ENCODE data around the gene ZNF44. TPM values are rescaled to one million over a fixed set of nuclear protein-coding genes. Genes with fewer than 3 reads are reported as not detected.

Gene ZNF44
- total and polyA plus RNA-seq, 2 experiments from 2014 or later = 5.5 to 6.4 TPM

- no peak overlapping the region for H3K4me3 ChIP-seq
- no peaks in the 10 kb centered on the region for H3K9me2 ChIP-seq (ENCODE audit: insufficient read depth)
- H3K27me3 ChIP-seq (replicated peaks; ENCODE audit: insufficient read depth) = no peaks in the 10 kb centered on the region
- H3K4me1 ChIP-seq (ENCODE audit: insufficient read depth) = peaks cover 15% of the 10 kb centered on the region
- H3K4me2 ChIP-seq (ENCODE audit: unreplicated experiment) = no peak overlapping the region
- H3K36me3 ChIP-seq (ENCODE audit: low read depth) = 0 out of 2 replicates have a peak, but pooled peaks cover 4% of the 10 kb centered on the region
- TF ChIP-seq EZH2 (IDR thresholded peaks at IDR 0.05; ENCODE audit: insufficient read depth, poor library complexity, severe bottlenecking) (no peak), EZH2phosphoT487 (IDR thresholded peaks at IDR 0.05; ENCODE audit: insufficient read depth, low read depth) (no peak)
- DNase-seq = no peak
- H2AFZ ChIP-seq = no peak overlapping the region
- in situ Hi-C loops (cut with MboI) = no loop called here
- peaks cover 95% of the 10 kb centered on the region for H3K79me2 ChIP-seq (ENCODE audit: insufficient read depth)
- no peak overlapping the region for H3K9ac ChIP-seq
- H3F3A ChIP-seq (ENCODE audit: insufficient read depth) = peaks cover 7% of the 10 kb centered on the region; the same call in 1 of the 2 replicates
- 98% methylated on average over 18 of the region's 18 CpGs for WGBS, 2 experiments (ENCODE audit: low coverage in 1 of 2, low lambda C conversion rate in 2 of 2, missing lambda C conversion rate in 2 of 2)
- no peak overlapping the region for H3K27ac ChIP-seq
- no peaks in the 10 kb centered on the region for H3K9me3 ChIP-seq (ENCODE audit: low read depth)
- no peaks in the 10 kb centered on the region for H4K20me1 ChIP-seq (ENCODE audit: insufficient read depth)
Observed at GRCh38 chr19:12284631-12285030, 10.1 kb downstream of the ZNF44 start.

DNA sequence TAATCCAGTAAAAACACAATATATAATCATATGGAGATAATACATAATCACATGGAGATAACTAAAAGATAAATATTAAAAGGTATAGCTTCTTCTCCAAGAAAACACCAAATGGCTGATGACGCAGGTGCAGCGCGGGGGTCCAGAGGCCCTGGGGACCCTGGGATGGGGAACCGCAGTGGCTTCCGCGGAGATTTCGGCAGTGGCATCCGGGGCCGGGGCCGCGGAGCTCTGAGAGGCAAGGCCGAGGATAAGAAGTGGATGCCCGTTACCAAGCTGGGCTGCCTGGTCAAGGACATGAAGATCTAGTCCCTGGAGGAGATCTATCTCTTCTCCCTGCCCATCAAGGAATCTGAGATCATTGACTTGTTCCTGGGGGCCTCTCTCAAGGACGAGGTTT, 10.5 kb downstream of the ZNF44 start:
- Histone ChIP-seq H3K36me3 (ENCODE audit: low read depth) (0 out of 2 replicates have a peak, but pooled peaks cover 4% of the 10 kb centered on the region), H3K4me3 (no peak overlapping the region), H3K4me2 (ENCODE audit: unreplicated experiment) (no peak overlapping the region), H3K9me2 (ENCODE audit: insufficient read depth) (no peaks in the 10 kb centered on the region), H2AFZ (no peak overlapping the region), H3K9me3 (ENCODE audit: low read depth) (no peaks in the 10 kb centered on the region), H3K79me2 (ENCODE audit: insufficient read depth) (peaks cover 98% of the 10 kb centered on the region), H3K27ac (no peak overlapping the region), H3K9ac (no peak overlapping the region), H3K27me3 (replicated peaks; ENCODE audit: insufficient read depth) (no peaks in the 10 kb centered on the region), H4K20me1 (ENCODE audit: insufficient read depth) (no peaks in the 10 kb centered on the region), H3K4me1 (ENCODE audit: insufficient read depth) (peaks cover 11% of the 10 kb centered on the region), H3F3A (ENCODE audit: insufficient read depth) (peaks cover 4% of the 10 kb centered on the region; the same call in 1 of the 2 replicates)
- no peak for DNase-seq
- WGBS, 2 experiments (ENCODE audit: low coverage in 1 of 2, low lambda C conversion rate in 2 of 2, missing lambda C conversion rate in 2 of 2) = 94 to 98% methylated on average over 14 of the region's 14 CpGs
- TF ChIP-seq EZH2phosphoT487 (IDR thresholded peaks at IDR 0.05; ENCODE audit: insufficient read depth, low read depth) (no peak), EZH2 (IDR thresholded peaks at IDR 0.05; ENCODE audit: insufficient read depth, poor library complexity, severe bottlenecking) (no peak)
- in situ Hi-C loops (cut with MboI) = no loop called here

DNA sequence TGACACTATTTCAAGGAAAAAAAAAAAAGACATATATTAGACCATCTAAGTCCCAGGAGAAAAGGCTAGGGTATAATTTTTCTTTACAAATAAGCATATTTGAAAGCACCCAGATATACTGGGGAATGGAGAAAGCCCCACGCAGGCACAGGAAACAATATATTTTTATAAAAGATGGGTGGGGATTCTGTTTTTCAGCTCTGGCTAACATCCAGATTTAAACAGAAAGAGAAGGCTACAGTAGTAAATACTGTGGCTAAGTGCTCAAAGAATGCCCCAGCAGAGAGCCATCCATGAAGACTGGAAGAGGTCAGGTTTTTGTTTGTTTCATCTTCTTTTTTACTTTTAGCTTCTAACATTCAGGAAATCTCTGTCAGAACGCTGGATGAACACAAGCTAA, 16.0 kb downstream of the ZNF44 start:
- H3F3A ChIP-seq (ENCODE audit: insufficient read depth) = 0 out of 2 replicates have a peak, but pooled peaks cover 1% of the 10 kb centered on the region
- H3K4me3 ChIP-seq = no peak overlapping the region
- TF ChIP-seq EZH2 (IDR thresholded peaks at IDR 0.05; ENCODE audit: insufficient read depth, poor library complexity, severe bottlenecking) = no peak
- no peak for TF ChIP-seq EZH2phosphoT487 (IDR thresholded peaks at IDR 0.05; ENCODE audit: insufficient read depth, low read depth)
- no peak overlapping the region for H3K9ac ChIP-seq
- H3K4me1 ChIP-seq (ENCODE audit: insufficient read depth) = no peaks in the 10 kb centered on the region
- H3K36me3 ChIP-seq (ENCODE audit: low read depth) = peaks cover 43% of the 10 kb centered on the region
- peaks cover 90% of the 10 kb centered on the region for H3K79me2 ChIP-seq (ENCODE audit: insufficient read depth)
- H2AFZ ChIP-seq = no peak overlapping the region
- DNase-seq = no peak
- H3K9me3 ChIP-seq (ENCODE audit: low read depth) = peaks cover 9% of the 10 kb centered on the region
- H4K20me1 ChIP-seq (ENCODE audit: insufficient read depth) = no peaks in the 10 kb centered on the region
- no peaks in the 10 kb centered on the region for H3K9me2 ChIP-seq (ENCODE audit: insufficient read depth)
- H3K27ac ChIP-seq = no peak overlapping the region
- in situ Hi-C loops (cut with MboI) = no loop called here
- 97 to 99% methylated on average over 2 of the region's 2 CpGs for WGBS, 2 experiments (ENCODE audit: low coverage in 1 of 2, low lambda C conversion rate in 2 of 2, missing lambda C conversion rate in 2 of 2)
- H3K4me2 ChIP-seq (ENCODE audit: unreplicated experiment) = no peak overlapping the region
- no peaks in the 10 kb centered on the region for H3K27me3 ChIP-seq (replicated peaks; ENCODE audit: insufficient read depth)

- TF ChIP-seq EZH2phosphoT487 (IDR thresholded peaks at IDR 0.05; ENCODE audit: insufficient read depth, low read depth) = no peak
- Histone ChIP-seq H2AFZ (no peak overlapping the region), H3K4me2 (ENCODE audit: unreplicated experiment) (no peak overlapping the region), H3F3A (ENCODE audit: insufficient read depth) (peaks cover 13% of the 10 kb centered on the region; the same call in 1 of the 2 replicates), H3K36me3 (ENCODE audit: low read depth) (peaks cover 83% of the 10 kb centered on the region), H3K9ac (no peak overlapping the region), H3K79me2 (ENCODE audit: insufficient read depth) (peaks cover 41% of the 10 kb centered on the region), H3K9me2 (ENCODE audit: insufficient read depth) (no peaks in the 10 kb centered on the region), H3K4me1 (ENCODE audit: insufficient read depth) (no peaks in the 10 kb centered on the region), H3K9me3 (ENCODE audit: low read depth) (peaks cover 28% of the 10 kb centered on the region), H3K27ac (no peak overlapping the region), H4K20me1 (ENCODE audit: insufficient read depth) (no peaks in the 10 kb centered on the region), H3K4me3 (no peak overlapping the region), H3K27me3 (replicated peaks; ENCODE audit: insufficient read depth) (no peaks in the 10 kb centered on the region)
- peak; percentile 9 for DNase-seq
- in situ Hi-C loops (cut with MboI) = no loop called here
- 98% methylated on average over 11 of the region's 11 CpGs for WGBS, 2 experiments (ENCODE audit: low coverage in 1 of 2, low lambda C conversion rate in 2 of 2, missing lambda C conversion rate in 2 of 2)
Observed at GRCh38 chr19:12272980-12273901, 21.4 kb downstream of the ZNF44 start.

Measured in GM23248 (cell line).